Activated naive CD4-positive, alpha-beta T cell treated with anti-CD3 and anti-CD28 coated beads for 36 hours (primary cell): ENCODE data around the gene SCFD2. TPM values are rescaled to one million over a fixed set of nuclear protein-coding genes. Genes with fewer than 3 reads are reported as not detected.

Experiments
- CTCF ChIA-PET: fragments of 350-600 bp; sonication (Branson Sonifier 250); formaldehyde crosslinking; loops from one replicate; lab custom pipeline; 2021; ENCODE audit warnings: antibody characterized with exemption; lab: Charles Lee
- DNase-seq: peaks from one replicate; pipeline ENCODE4 v3.0.0-alpha.2; 2020
- H3K27ac Mint-ChIP-seq: one replicate; pipeline ENCODE4 v1.8.0; 2021; ENCODE audit warnings: mild to moderate bottlenecking, mixed read lengths
- H3K27me3 Mint-ChIP-seq: one replicate; pipeline ENCODE4 v1.8.0; 2021; ENCODE audit warnings: low read depth, mixed read lengths
- H3K36me3 Mint-ChIP-seq: one replicate; pipeline ENCODE4 v1.8.0; 2021; ENCODE audit warnings: low read depth, mixed read lengths
- H3K4me1 Mint-ChIP-seq: one replicate; pipeline ENCODE4 v1.8.0; 2021; ENCODE audit warnings: low read depth, mixed read lengths
- H3K4me3 Mint-ChIP-seq: one replicate; pipeline ENCODE4 v1.8.0; 2021; ENCODE audit warnings: mild to moderate bottlenecking, moderate library complexity, mixed read lengths
- H3K9me3 Mint-ChIP-seq: one replicate; pipeline ENCODE4 v1.8.0; 2021; ENCODE audit warnings: mixed read lengths
- intact Hi-C: fragments of 100-400 bp; cut with micrococcal nuclease; formaldehyde crosslinking; loops from one replicate; pipeline ENCODE4 v1.15.1; 2023
- total RNA-seq, 2 experiments: library from RNA; stranded (reverse); gene quantifications; one replicate each; pipeline ENCODE4 v1.2.3, GENCODE V29; 2021

The SCFD2 gene
- total RNA-seq, 2 experiments from 2014 or later, result 14.3 to 15.1 TPM

DNA sequence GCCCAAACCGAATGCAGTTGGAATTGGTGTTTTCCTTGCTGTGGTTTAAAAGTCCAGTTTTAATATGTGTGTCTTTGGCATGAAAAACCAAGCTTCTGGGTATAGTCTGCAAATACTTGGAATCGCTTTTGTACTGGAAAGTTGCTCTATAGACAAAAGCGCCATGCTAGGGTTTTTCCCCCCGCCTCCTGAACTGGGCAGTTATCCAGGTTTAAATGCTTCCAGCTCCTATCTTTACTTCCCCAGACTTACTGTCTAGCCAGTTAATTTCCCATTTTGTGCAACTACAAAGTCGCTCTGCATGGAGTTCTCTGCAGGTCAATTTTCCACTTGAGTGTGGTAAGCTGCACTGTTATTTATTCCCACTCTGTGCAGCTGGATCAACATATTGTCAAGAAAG is 501.1 kb downstream of the SCFD2 start:
- intact Hi-C loops, result loop anchor here (5.0 kb wide), 3 partner anchors 42 to 513 kb away; partner anchors contain the start of genes FIP1L1 and USP46
- H3K36me3 Mint-ChIP-seq, result no peaks in the 10 kb centered on the region
- no peak for DNase-seq
- no peak overlapping the region for H3K4me3 Mint-ChIP-seq
- no peaks in the 10 kb centered on the region for H3K9me3 Mint-ChIP-seq
- CTCF ChIA-PET, result no interaction called here
- H3K27ac Mint-ChIP-seq, result no peak overlapping the region
- H3K4me1 Mint-ChIP-seq, result peaks cover 3% of the 10 kb centered on the region
- peaks cover 22% of the 10 kb centered on the region for H3K27me3 Mint-ChIP-seq

GRCh38 chr4:52863324-52863723 is 502.5 kb downstream of the SCFD2 start:
- H3K4me1 Mint-ChIP-seq, result peaks cover 3% of the 10 kb centered on the region

DNA sequence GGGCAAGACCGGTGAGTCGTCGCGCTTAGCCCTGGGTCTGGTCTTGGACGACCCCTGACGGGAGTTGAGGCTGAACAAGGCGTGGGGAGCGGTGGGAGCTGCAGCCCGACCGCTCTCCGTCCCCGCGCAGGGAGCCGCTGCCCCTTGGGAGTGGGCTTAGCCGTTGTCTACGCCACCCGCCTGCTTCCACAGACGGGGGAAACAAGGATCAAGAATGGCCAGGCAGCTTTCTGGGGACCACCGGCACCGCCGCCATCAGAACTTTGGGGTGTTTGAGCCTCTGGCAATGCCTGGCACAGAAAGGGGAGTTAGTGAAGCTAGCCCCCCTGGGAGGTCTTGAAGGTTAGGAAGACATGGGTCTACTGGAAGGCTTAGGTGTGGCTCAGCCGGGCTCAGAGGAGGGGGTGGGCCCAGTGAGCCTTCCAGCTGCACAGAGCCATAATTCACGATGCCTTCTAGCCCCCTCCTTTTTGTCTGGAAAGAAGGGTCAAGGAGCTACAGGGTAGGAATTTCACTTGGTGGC is 503.2 kb downstream of the SCFD2 start:
- Mint-ChIP-seq H3K27ac (no peak overlapping the region), H3K4me3 (peak overlapping the region; percentile 69), H3K9me3 (no peaks in the 10 kb centered on the region), H3K4me1 (peaks cover 3% of the 10 kb centered on the region), H3K36me3 (no peaks in the 10 kb centered on the region), H3K27me3 (peaks cover 22% of the 10 kb centered on the region)
- no peak for DNase-seq
- CTCF ChIA-PET, result no interaction called here
- intact Hi-C loops, result loop anchor here (1.0 to 5.0 kb wide), 5 partner anchors 40 to 515 kb away; partner anchors contain the start of genes FIP1L1 and USP46

More at GRCh38 chr4:52863324-52863723, 502.5 kb downstream of the SCFD2 start:
- intact Hi-C loops, result loop anchor here (2.0 to 5.0 kb wide), 4 partner anchors 41 to 514 kb away; partner anchors contain the start of genes FIP1L1 and USP46
- Mint-ChIP-seq H3K27ac (no peak overlapping the region), H3K36me3 (no peaks in the 10 kb centered on the region), H3K4me3 (no peak overlapping the region), H3K27me3 (peaks cover 22% of the 10 kb centered on the region), H3K9me3 (no peaks in the 10 kb centered on the region)
- CTCF ChIA-PET, result no interaction called here
- DNase-seq, result no peak

GRCh38 chr4:52861879-52862616 is 503.8 kb downstream of the SCFD2 start, which contains the start of gene RASL11B:
Gene RASL11B (plus strand): TSS chr4:52862317. CDS start chr4:52862508, 191 bp downstream.
- Mint-ChIP-seq H3K36me3 (no peaks in the 10 kb centered on the region), H3K9me3 (no peaks in the 10 kb centered on the region), H3K4me3 (peak within 1 kb of the TSS; percentile 69), H3K4me1 (peaks cover 3% of the 10 kb centered on the region), H3K27ac (no peak within 1 kb of the TSS), H3K27me3 (peaks cover 22% of the 10 kb centered on the region)
- peak; percentile 79 for DNase-seq
- CTCF ChIA-PET, result interaction anchor here (1.2 kb wide), 1 partner anchor 121 kb away, joined by 3 read pairs; no protein-coding TSS in a partner anchor
- intact Hi-C loops, result loop anchor here (1.0 to 5.0 kb wide), 5 partner anchors 40 to 515 kb away; partner anchors contain the start of genes FIP1L1 and USP46

GRCh38 chr4:52861171-52861823 is 504.6 kb downstream of the SCFD2 start:
- H3K4me1 Mint-ChIP-seq, result peaks cover 3% of the 10 kb centered on the region
- H3K4me3 Mint-ChIP-seq, result peak overlapping the region; percentile 69
- CTCF ChIA-PET, result interaction anchor here (1.2 kb wide), 1 partner anchor 122 kb away, joined by 3 read pairs; no protein-coding TSS in a partner anchor
- no peak for DNase-seq
- peaks cover 22% of the 10 kb centered on the region for H3K27me3 Mint-ChIP-seq
- no peak overlapping the region for H3K27ac Mint-ChIP-seq
- intact Hi-C loops, result loop anchor here (5.0 kb wide), 3 partner anchors 39 to 516 kb away; partner anchors contain the start of genes FIP1L1 and USP46
- no peaks in the 10 kb centered on the region for H3K9me3 Mint-ChIP-seq
- H3K36me3 Mint-ChIP-seq, result no peaks in the 10 kb centered on the region

DNA sequence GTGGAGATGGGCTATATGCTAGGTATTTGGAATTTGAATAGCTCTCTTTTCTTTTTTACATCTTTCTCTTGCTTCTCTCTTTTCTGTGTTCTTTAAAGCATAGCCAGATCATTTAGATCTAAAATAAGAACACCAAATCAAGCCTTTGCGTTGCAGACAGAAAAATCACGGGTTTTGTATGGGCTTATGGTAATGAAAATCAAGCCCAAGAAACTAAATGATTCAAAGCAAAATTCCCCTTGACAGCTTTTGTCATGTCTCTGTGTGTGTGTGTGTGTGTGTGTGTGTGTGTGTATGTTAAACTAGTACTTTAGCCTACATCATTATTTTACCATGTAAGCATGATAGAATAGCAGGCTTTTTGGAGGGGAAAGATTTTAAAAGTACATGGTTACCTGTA is 505.5 kb downstream of the SCFD2 start:
- intact Hi-C loops, result loop anchor here (5.0 kb wide), 3 partner anchors 38 to 517 kb away; partner anchors contain the start of genes FIP1L1 and USP46
- Mint-ChIP-seq H3K27me3 (peaks cover 22% of the 10 kb centered on the region), H3K36me3 (no peaks in the 10 kb centered on the region), H3K9me3 (no peaks in the 10 kb centered on the region), H3K4me3 (no peak overlapping the region), H3K27ac (no peak overlapping the region), H3K4me1 (peaks cover 3% of the 10 kb centered on the region)
- no peak for DNase-seq
- CTCF ChIA-PET, result interaction anchor here (0.6 kb wide), 1 partner anchor 125 kb away, joined by 3 read pairs; no protein-coding TSS in a partner anchor

- H3K36me3 Mint-ChIP-seq, result no peaks in the 10 kb centered on the region
- peaks cover 14% of the 10 kb centered on the region for H3K27me3 Mint-ChIP-seq
- DNase-seq, result no peak
- H3K4me3 Mint-ChIP-seq, result no peak overlapping the region
- H3K27ac Mint-ChIP-seq, result no peak overlapping the region
- CTCF ChIA-PET, result no interaction called here
- intact Hi-C loops, result no loop called here
- H3K9me3 Mint-ChIP-seq, result no peaks in the 10 kb centered on the region
- H3K4me1 Mint-ChIP-seq, result peaks cover 3% of the 10 kb centered on the region
These were observed 509.1 kb downstream of the SCFD2 start for GRCh38 chr4:52856801-52857200.

- DNase-seq, result no peak
- CTCF ChIA-PET, result interaction anchor here (0.8 kb wide), 1 partner anchor 58 kb away, joined by 3 read pairs; no protein-coding TSS in a partner anchor
- no peak overlapping the region for H3K4me3 Mint-ChIP-seq
- no peaks in the 10 kb centered on the region for H3K36me3 Mint-ChIP-seq
- no peaks in the 10 kb centered on the region for H3K9me3 Mint-ChIP-seq
- no peaks in the 10 kb centered on the region for H3K27me3 Mint-ChIP-seq
- H3K27ac Mint-ChIP-seq, result no peak overlapping the region
- intact Hi-C loops, result no loop called here
- H3K4me1 Mint-ChIP-seq, result no peaks in the 10 kb centered on the region
These were observed 512.5 kb downstream of the SCFD2 start for GRCh38 chr4:52853351-52853750.

DNA sequence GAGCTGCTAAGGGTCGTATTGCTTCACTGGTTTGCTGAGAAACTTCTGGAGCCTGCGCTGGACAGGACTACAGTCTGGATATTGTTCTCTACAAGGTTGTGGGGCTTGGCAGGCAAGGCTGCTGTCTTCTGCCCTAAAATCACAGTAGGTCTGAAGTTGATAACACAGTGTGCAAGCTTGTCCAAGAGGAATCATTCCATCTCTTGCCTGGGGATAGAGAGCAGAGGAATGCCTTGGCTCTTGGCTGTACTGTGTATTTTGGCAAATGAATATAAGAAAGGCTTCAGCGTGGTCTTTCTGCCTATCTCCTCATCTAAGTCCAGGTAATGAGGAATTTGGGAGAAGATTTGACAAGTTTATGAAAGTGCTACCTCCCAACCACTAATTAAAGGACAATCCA is 513.1 kb downstream of the SCFD2 start:
- Mint-ChIP-seq H3K36me3 (no peaks in the 10 kb centered on the region), H3K4me1 (no peaks in the 10 kb centered on the region), H3K9me3 (no peaks in the 10 kb centered on the region), H3K27ac (no peak overlapping the region), H3K4me3 (no peak overlapping the region), H3K27me3 (no peaks in the 10 kb centered on the region)
- intact Hi-C loops, result no loop called here
- no peak for DNase-seq
- CTCF ChIA-PET, result interaction anchor here (0.8 kb wide), 1 partner anchor 59 kb away, joined by 3 read pairs; no protein-coding TSS in a partner anchor

DNA sequence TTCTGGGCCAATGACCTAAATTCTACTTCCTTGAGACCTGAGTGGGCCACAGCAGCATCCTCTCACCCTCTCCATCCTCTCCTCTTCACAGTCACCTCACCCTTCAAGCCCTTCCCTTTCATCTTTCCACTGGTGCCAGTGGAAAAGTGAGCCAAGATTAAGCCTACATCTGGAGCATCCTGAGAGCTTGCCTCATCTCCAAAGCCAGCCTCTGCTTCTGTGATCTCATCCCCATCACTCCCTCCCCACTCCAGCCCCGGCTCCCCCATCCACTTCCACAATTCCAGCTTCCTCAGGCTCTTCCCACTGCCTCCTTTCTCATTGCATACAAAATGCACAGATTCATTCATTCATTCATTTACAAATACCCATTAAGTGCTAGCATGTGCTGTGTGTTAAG is 513.8 kb downstream of the SCFD2 start:
- Mint-ChIP-seq H3K27me3 (no peaks in the 10 kb centered on the region), H3K27ac (no peak overlapping the region), H3K9me3 (no peaks in the 10 kb centered on the region), H3K36me3 (no peaks in the 10 kb centered on the region), H3K4me3 (no peak overlapping the region), H3K4me1 (no peaks in the 10 kb centered on the region)
- no peak for DNase-seq
- intact Hi-C loops, result no loop called here
- CTCF ChIA-PET, result no interaction called here

DNA sequence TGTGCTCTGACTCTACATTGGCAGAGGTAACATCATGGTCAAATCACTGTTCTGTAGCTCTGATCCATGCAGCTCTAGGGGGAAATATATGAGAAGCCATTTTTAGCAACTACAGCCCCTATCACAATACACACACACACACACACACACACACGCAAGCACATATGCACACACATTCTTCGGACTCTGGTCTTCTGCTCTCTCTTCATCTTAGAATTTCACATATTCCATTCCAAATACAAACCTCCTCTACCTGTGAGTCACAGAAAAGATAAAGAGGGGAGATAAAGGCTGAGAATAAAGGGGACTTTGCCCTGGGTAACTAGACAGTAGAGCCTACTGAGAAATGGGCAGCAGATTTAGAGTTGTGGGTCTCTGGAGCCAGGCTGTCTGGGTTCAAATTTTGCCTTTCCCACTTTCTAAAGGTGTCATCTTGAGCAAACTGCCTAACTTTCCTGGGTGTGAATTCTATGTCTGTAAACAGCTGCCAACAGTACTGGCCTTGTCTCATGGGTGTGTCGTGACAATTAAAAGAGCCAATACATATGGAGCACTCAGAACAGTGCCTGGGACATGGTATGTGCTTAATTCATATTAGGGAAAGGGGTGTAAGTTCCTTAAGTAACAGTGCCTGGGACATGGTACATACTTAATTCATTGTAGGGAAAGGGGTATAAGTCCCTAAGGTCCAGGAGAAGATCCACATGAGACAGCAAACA is 515.3 kb downstream of the SCFD2 start:
- Mint-ChIP-seq H3K9me3 (no peaks in the 10 kb centered on the region), H3K27ac (no peak overlapping the region), H3K36me3 (no peaks in the 10 kb centered on the region), H3K4me1 (no peaks in the 10 kb centered on the region), H3K27me3 (no peaks in the 10 kb centered on the region), H3K4me3 (no peak overlapping the region)
- DNase-seq, result no peak
- intact Hi-C loops, result no loop called here
- CTCF ChIA-PET, result interaction anchor here (0.6 kb wide), 1 partner anchor 48 kb away, joined by 3 read pairs; no protein-coding TSS in a partner anchor
